Heart left ventricle (tissue), 13 donors: ENCODE data around the gene MKI67.
"Not testable (repeated sequence)": the region's sequence is repeated elsewhere in the genome, so short reads cannot be mapped to it uniquely, and the experiment has no call there.

Source experiments
- POLR2A ChIP-seq, 2 donors: fragments of 450-650 bp; IDR thresholded peaks; one replicate each; pipeline ENCODE4 v1.6.1; 2017; ENCODE audit warnings: antibody characterized with exemption in 2 of 2, mild to moderate bottlenecking in 2 of 2, moderate library complexity in 2 of 2
- TF ChIP-seq, protein P1 (sequence below), 12 donors: fragments of 200-600 bp; sonication (generic) in 4 of 12; IDR thresholded peaks; one replicate each; pipeline versions ENCODE4 v1.5.0 to v1.8.0; 2018 to 2022; ENCODE audit warnings: antibody characterized with exemption in 12 of 12, mild to moderate bottlenecking in 5 of 12
- donor health status: ischemic (EF 13 %, LVEDD 7.1; RV severe dilation, severe dysfunction).
- donor health status: DM: no; HTN: yes; CAD: no.
- donor health status: DM: no; HTN: no; CAD: no.
- donor health status: ischemic (EF 25% LVEDD 6.9; RV normal size, moderate dysfunction).
- donor health status: ischemic (EF 25% LVEDD 5.7; RV mildly dilated, moderate dysfunction).
- donor health status: ischemic (EF 35%, LVEDD 5.7; RV mildly dilated, moderate dysfunction).
- donor health status: nonischemic (EF 11% LVEDD 7.7; RV severe dilation, severe dysfunction).
- donor health status: DM: yes; HTN: yes; CAD: no.
- donor health status: PGD.
- donor health status: ischemic (EF 29% LVEDD 5.4; RV normal size, mild dysfunction).
- donor health status: nonischemic (EF 23%, LVEDD 6.1; RV moderate dilation, normal function).

DNA sequence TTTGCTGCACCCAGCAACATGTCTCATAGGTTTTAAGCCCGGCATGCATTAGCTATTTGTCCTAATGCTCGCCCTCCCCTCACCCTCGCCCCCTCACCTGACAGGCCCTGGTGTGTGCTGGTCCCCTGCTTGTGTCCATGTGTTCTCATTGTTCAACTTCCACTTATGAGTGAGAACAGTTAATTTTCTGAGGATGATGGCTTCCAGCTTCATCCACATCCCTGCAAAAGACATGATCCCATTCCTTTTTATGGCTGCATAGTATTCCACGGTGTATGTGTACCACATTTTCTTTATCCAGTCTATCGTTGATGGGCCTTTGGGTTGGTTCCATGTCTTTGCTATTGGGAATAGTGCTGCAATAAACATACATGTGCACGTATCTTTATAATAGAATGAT is 40.9 kb upstream of the MKI67 start:
- not testable (repeated sequence) for TF ChIP-seq POLR2A (IDR thresholded peaks at IDR 0.05)
- TF ChIP-seq, protein P1, sequence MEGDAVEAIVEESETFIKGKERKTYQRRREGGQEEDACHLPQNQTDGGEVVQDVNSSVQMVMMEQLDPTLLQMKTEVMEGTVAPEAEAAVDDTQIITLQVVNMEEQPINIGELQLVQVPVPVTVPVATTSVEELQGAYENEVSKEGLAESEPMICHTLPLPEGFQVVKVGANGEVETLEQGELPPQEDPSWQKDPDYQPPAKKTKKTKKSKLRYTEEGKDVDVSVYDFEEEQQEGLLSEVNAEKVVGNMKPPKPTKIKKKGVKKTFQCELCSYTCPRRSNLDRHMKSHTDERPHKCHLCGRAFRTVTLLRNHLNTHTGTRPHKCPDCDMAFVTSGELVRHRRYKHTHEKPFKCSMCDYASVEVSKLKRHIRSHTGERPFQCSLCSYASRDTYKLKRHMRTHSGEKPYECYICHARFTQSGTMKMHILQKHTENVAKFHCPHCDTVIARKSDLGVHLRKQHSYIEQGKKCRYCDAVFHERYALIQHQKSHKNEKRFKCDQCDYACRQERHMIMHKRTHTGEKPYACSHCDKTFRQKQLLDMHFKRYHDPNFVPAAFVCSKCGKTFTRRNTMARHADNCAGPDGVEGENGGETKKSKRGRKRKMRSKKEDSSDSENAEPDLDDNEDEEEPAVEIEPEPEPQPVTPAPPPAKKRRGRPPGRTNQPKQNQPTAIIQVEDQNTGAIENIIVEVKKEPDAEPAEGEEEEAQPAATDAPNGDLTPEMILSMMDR (IDR thresholded peaks at IDR 0.05) = not testable (repeated sequence)
